Measurements from ENCODE around the gene WDR38. TPM values are rescaled to one million over a fixed set of nuclear protein-coding genes. Genes with fewer than 3 reads are reported as not detected.

Gene WDR38
- total RNA-seq, 4 donors from 2014 or later, result not detected

DNA sequence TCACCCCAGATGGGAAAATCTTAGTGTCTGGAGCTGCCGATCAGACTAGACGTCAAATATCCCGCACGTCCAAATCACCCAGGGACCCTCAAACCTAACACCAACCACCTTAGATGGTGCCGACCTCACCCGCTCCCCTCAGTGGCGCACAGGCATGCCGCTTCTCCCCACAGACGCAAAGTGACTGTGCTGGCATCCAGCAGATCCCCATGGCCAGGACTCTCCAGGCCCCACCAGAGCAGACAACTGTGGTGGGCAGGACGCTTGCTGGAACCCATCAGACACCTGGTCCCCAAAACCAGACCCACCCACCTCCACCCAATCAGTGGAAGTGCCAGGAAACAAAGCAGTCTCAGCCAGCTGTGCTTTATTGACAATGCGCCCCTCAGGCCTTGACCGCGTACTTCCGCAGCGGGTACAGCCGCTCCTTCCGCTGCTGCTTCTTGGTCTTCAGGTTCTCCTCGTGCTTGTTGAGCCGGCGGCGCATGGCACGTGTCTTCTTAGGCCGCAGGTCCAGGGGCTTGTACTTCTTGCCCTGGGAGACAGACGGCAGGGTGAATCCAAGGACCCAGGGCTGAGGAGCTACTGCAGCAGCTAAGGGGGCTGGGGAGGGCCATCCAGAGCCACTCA lies 4.4 kb downstream of the WDR38 start:
- TF ChIP-seq, protein P1, sequence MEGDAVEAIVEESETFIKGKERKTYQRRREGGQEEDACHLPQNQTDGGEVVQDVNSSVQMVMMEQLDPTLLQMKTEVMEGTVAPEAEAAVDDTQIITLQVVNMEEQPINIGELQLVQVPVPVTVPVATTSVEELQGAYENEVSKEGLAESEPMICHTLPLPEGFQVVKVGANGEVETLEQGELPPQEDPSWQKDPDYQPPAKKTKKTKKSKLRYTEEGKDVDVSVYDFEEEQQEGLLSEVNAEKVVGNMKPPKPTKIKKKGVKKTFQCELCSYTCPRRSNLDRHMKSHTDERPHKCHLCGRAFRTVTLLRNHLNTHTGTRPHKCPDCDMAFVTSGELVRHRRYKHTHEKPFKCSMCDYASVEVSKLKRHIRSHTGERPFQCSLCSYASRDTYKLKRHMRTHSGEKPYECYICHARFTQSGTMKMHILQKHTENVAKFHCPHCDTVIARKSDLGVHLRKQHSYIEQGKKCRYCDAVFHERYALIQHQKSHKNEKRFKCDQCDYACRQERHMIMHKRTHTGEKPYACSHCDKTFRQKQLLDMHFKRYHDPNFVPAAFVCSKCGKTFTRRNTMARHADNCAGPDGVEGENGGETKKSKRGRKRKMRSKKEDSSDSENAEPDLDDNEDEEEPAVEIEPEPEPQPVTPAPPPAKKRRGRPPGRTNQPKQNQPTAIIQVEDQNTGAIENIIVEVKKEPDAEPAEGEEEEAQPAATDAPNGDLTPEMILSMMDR (IDR thresholded peaks at IDR 0.05; ENCODE audit: low read depth), result no peak

DNA sequence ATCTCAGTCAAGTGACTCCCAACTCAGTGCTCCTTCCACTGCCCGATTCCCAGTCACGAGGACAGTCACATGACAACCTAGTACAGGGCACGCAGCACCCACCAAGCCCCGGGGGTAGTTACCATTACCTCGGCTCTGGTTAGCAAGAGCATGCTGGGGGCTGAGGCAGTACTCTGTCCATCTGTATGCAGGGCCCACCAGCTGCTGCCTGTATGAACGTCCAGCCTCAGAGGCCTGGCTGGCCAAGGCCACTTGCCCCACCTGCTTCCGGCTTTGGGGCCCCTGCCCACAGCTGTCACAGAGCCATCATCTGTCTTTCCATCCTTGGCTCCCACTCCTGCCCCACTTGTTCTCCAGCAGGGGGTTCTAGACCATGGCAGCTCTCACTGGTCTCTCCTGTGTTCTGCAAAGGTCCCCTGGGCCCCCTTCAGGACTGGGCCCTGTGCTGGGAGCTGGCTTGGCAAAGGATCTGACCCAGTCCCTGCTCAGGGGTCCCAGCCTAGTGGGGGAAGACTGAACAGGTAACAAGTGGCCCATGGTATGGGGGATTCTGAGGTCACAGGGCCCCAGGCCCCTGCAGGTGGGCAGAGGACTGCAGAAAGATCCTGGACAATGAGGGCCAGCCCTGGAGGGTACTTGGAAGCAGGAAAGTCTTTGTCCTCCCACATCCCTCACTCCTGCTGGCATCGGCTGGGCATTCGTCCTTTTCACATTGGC lies 5.2 kb downstream of the WDR38 start:
- TF ChIP-seq, protein P1 (IDR thresholded peaks at IDR 0.05; ENCODE audit: low read depth), result no peak

DNA sequence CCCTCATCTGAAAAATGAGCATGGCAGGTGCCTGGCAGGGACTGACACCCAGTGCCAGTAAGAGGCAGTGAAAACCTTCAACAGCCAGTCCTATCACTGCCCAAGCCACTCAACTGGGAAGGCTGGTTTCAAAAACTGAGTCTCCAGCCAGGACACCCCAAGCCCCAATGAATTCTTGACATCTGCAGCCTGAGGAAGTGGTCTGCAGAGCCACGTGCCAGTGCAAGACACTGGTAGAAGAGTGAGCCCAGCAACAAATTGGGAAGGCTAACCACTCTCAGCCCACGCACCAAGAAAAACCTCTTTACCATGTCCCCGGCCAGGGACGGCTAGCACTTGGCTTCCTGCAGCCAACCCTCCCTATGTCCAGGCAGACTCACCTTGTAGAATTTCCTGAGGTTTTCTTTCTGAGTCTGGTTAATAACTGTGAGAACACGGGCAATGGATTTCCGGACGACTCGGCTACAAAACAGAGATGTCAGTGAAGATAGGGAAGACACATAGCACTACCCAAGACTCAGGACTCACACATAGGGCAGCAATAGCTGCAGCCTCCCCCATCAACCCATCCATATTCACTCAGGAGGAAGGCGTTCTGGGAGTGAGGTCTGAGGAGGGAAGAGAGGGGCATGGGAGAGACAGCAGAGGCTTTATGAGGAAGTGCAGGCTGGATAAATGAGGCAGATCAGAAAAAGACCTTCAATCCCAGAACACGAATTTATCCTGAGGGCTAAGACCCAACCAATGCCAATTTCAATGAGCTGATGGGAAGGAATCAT lies 6.7 kb downstream of the WDR38 start:
- TF ChIP-seq, protein P1 (IDR thresholded peaks at IDR 0.05; ENCODE audit: low read depth), result no peak

DNA sequence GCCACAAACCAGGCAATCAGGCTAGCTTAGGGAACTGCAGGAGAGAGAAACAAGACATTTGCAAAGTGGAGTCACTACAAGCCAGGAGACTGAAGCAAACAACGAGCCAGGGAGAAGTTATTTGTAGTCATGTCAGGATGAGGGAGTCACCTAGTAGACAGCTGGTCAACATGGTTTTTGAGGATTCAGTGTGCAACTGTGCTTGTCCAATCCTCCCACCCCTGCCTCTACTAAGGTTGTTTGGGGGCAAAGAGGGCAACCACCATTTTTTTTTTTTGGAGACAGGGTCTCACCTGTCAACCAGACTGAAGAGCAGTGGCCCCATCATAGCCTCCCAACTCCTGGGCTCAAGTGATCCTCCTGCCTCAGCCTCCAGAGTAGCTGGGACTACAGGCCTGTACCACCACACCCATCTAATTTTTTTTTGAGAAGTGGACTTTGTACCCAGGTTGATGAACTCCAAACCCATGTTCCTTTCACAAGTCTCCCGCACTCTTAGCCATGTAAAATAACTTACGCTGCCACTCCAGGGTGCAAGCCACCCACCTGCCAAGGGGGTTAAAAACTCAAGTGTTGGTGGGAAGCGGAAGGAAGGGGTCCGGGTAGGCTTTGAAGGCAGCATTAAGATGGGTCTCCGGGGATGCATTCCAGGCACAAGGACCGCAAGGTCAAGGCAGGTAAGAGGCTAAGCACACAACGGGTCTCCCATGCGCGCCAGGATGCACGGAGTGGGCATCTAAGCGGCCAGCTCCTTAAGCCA lies 7.5 kb downstream of the WDR38 start:
- TF ChIP-seq, protein P1 (IDR thresholded peaks at IDR 0.05; ENCODE audit: low read depth), result no peak

DNA sequence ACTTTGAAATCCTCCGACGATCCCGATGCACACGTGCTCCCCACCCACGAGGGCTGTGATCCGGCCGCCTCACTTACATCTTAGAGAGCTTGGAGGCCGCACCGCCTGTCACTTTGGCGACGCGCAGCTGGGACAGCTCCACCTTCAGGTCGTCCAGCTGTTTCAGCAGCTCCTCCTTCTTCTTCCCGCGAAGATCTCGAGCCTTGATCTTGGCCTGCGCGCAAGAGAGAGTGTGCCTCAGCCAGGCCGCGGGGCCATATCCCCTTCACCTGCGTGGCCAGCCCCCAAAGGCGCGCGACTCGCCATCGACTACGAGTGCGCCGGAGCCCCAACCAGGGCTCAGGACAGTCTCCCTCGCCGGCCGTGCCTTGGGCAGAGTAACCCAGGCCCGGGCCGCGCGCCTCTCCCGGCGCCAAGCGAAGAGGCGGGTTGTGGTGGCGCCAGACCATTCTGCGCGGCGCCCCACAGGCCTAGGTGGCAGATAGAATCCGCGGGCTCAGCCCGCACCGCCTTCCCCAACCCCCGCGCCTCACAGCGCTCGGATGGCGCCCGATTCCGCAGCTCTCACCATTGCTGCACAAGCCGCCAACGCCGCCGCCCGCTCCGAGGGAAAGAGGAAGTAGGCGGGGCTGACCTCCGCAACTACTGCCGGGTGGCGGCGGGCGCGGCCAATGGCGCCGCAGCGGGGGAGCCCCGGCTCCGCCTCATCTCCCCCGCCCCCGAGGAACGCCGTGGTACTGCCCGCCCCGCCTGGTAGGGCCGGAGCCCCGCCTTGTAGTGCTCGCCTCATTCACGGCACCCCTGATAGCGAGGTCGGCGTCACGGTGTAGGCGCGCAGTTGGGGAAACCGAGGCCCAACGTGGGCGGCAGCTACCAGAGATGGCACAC lies 8.3 kb downstream of the WDR38 start, which contains the start of the genes ARPC5L and RPL35:
TSS of gene ARPC5L (plus strand) at position 789 of the 888 bp plus-strand sequence. CDS start 7,161 bp downstream, outside the sequence.
TSS of gene RPL35 (minus strand) at position 616 of the 888 bp plus-strand sequence. CDS start at position 571, 45 bp downstream.
- TF ChIP-seq, protein P1 (IDR thresholded peaks at IDR 0.05; ENCODE audit: low read depth), result no peak

DNA sequence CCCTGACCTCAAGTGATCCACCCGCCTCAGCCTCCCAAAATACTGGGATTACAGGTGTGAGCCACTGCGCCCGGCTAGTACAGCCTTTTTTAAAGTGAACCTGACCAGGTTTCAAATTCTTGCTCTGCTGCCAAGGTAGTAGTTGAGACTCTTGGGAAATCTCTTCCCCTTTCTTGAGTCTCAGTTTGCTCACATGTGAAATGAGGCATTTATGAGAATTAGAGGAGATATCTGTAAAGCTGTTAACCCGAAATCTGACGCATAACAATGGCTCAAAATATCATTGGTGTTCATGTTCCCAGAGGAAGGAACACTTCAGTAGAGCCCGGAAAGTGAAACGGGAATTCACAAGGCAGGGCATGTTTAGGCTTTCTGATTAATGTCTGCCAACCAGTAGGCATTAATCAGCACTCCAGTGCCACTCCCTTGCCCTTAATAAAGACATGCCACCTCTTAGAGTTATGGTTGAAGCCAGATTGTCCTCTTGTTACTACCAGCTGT lies 10.2 kb downstream of the WDR38 start:
- TF ChIP-seq, protein P1 (IDR thresholded peaks at IDR 0.05; ENCODE audit: low read depth), result no peak
